RPMI7951 (cell line): ENCODE data around the gene LRCH4. TPM values are rescaled to one million over a fixed set of nuclear protein-coding genes. Genes with fewer than 3 reads are reported as not detected.

ENCODE experiments used
- DNase-seq: peaks from one replicate; pipeline ENCODE4 v3.0.0-alpha.2; 2012; ENCODE audit warnings: low read depth
- total RNA-seq: library from RNA; depleted of rRNA; stranded (reverse); fragments of >200 nt; shearing (Covaris generic); gene quantifications from 2 replicates; pipeline ENCODE4 v1.2.3, GENCODE V29; 2014

Gene LRCH4
- total RNA-seq, 1 experiment from 2014 or later = 10.8 TPM

DNA sequence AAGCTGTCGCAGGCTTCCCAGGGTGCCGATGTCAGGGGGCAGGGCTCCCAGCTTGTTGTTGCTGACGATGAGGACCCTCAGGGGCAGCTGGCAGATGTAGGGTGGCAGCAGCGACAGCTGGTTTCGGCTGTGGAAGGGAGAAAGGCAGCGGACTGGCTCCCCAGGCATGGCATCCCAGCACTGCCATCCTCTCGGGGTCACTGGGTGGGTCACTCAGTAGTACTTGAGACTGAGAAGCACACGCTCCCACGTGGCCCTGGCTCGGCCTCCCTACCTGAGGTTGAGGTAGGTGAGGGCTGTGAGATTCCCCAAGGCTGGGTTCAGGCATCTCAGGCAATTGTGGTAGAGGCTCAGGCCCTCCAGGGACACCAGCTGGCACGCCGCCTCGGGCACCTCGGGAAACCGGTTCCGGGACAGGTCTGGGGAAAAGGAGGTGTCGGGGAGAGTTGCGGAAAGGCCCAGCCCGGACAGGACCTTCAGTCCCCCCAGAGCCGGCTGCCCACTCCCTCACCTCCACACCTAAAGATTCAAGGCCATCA is 3.8 kb downstream of the LRCH4 start:
- DNase-seq = no peak

DNA sequence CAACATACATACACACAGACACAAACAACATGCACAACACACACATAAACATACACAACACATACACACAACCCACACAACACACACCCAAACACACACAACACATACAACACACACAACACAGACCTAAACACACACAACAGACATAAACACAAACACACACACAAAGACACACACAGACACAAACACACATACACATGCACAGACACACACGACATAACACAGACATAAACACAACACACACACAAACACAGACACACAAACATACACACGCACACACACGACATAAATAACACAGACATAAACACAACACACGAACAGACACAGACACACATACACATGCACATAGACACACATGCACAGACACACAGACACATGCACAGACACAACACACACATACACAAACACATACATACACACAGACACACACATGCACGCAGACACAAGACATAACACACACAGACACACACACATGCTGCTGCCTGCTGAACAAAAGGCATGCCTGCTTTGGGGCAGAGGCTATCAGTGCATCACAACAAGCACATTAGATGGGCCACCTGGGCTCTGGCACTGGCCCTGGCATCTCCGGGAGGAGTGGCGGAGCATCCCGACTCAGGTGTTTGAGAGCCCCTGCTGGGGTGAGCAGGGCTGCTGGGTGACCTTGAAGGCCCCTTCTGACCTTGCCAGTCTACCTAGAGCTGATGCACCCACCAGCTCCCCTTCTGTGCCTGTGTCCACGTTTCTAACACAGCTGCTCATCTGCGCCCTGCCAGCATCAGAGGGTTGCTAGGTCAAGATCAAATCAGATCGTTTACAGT is 5.3 kb downstream of the LRCH4 start:
- no peak for DNase-seq

DNA sequence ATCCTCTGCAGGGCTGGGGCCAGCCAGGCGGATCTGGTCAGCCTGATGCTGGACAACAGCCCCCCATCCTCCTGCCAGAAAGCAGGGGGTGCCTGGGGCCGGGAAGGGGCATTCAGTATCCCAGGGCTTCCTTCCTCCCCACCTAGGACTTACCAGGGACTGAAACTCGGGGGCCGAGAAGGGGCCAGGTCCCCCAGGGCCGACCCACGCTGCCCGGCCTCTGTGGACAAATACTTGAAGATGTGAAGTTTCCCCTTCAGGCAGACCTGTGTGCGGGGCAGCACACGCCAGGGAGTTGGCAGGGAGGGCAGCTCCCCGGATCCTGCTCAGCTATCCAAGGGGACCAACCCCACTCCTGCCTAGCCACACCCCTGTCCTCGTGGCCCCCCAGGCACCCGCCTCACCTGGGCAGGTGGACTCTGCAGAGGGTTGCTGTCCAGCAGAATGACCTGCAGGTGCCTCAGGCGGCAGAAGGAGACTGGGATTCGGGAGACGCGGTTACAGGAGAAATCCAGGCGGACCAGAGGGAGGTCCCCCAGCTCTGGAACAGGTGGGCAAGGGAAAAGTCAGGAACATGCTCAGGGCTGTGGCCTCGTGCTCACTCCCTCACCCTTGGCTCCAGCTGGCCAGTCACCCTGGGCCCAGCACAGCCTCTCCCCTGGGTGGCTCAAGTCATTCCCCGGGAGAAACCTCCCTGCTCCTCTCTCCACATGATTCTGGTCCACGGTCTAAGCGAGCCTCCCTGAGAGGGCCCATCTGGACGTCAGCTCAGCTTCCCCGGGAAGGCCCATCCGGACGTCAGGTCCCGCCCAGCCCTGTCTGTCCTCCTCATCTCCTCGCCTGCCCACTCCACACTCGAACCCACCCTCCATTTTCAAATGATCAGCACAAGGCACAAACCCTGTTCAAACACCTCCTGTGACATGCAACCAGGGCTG is 7.4 kb downstream of the LRCH4 start:
- no peak for DNase-seq

DNA sequence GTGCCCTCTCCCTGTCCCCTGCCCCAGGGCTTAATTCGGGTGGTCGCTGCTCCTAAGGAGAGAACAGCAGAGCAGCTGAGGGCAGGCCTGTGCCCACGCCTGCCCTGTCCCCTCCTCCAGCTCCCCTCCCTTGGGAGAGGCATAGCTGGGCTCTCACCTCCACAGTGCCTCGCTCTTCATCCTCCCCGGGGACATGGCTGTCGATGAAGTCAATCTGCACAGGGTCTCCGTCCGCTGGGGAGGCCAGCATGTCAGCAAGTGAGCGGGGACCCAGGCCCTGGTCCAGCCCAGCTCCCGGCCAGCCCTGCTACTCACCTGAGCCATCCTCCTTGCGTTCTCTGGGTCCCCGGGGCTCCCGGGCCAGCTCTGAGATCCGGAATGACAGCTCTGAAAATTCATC is 8.4 kb downstream of the LRCH4 start:
- DNase-seq = no peak

DNA sequence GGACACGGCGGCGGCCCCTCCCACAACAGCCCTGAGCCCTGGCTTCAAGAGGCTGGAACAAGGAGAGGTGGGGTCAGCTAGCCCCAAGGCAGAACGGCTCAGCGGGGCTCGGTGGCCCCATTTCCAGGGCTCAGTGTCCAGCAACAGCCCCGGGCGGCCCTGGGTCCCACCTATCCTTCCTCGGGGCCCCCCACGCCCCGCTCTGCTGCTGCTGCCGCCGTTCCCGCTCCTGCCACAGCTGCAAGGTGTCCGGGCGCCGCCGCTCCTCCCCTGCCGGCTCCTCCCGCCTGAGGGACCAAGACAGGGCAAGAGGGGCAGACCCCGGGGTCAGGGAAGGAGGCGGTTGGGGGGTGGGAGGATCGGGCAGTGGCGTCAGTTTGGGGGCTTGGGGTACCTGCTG is 8.8 kb downstream of the LRCH4 start:
- DNase-seq = no peak

DNA sequence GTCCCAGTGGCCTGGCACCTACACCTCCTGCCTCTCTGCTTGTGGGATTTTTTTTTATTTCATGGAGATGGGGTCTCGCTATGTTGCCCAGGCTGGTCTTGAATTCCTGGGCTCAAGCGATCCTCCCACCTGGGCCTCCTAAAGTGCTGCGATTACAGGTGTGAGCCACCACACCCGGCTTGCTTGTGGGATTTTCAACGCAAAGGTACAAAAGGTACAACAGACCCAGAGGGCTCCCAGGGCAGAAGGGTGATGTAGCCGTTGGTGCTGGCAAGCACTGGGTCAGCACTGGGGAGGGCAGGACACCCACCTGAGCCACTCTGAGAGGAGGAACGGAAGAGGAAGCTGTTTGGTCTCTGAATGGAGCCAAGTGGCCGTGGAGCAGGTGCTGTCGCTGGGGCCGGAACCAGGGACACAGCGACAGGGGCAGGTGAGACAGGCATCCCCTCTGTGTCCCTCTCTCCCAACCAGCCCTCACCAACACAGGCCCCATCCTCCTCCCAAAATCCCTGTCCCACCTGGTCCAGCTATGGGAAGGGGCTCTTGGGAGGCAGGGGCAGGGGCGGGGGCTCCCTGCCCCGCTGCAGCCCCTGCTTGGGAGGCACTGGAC is 9.4 kb downstream of the LRCH4 start:
- DNase-seq = no peak

DNA sequence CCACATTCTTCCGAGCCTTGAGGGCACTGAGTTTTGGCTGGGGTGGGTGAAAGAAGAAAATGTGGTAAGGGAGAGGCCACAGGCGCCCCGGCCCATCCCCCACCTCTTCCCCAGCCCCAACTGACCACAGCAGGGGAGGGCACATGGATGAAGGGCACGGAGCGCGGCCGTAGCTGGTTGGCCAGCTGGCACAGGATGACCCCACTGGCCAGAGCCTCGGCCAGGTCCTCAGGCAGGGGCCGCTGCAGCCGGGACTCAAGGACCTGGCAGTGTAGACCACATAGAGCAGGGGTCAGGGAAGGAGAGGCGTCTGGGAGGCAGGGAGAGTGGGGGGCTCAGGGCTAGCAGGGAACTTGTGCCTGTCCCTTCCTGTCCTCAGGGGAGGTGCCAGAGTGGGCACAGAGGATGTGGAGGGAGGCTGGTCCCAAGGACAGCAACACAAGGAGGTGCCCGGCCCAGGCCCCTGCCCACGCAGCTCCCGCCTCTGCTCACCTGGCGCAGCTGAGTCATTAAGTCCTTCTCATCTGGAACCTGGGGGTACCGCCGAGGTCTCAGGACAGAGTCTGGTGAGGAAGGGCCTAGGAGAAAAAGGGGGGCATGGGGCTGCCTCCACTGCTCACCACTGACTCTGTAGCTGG is 10.1 kb downstream of the LRCH4 start:
- DNase-seq = no peak

DNA sequence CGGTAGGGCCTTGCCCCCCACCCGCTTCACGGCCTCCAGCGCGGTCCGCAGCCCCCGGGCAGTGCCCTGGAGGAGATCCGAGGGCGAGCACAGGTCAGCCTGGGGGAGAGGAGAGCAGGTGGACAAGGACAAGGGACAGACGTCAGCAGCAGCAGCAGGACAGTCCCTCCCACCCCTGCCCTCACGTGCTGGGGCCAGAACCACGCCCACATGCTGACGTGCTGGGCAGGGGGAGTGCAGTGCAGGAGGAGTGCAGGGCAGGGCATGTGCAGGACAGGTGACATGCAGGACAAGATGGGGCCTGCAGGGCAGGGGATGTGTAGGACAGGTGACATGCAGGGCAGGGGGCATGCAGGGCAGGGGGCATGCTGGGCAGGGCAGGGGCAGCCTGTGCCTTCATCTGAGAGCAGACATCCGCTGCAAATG is 10.7 kb downstream of the LRCH4 start:
- no peak for DNase-seq

DNA sequence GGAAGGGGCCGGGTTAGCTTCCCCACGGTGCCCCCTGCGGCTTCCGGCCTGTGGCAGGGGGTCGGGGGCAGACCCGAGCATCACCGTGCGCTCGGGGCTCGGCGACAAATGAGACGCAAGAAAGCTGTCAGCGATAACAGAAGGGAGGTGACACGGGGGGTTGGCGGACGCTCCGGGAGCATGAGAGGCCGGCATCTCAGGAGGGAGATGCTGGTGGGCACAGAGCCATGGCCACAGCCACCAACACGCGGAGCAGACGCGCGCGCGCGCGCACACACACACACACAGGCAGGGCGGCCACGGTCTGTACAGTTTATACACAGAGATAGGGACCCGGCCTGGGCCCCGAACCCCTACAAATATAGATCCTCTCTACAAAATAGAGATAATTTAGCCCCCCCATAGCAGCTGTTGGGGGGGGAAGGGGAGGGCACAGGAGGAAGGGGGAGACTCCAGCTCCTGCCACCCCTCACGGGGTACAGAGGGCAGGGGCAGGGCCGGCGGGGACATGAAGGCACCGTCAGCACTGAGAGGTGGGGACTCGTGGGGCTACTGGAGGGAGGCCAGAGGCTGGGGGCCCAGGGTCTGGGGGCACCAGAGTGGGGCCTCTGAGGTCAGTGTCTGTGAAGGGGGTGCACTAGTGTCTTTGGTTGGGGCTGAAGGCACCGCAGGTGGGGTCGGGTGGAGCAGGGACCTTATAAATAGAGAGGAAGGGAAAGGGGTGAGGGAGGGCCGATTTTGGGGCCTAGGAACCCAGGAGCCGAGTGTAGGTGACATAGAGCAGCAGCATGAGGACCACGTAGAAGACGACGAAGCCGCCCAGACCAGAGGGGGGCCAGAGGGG is 11.3 kb downstream of the LRCH4 start:
- DNase-seq = no peak

DNA sequence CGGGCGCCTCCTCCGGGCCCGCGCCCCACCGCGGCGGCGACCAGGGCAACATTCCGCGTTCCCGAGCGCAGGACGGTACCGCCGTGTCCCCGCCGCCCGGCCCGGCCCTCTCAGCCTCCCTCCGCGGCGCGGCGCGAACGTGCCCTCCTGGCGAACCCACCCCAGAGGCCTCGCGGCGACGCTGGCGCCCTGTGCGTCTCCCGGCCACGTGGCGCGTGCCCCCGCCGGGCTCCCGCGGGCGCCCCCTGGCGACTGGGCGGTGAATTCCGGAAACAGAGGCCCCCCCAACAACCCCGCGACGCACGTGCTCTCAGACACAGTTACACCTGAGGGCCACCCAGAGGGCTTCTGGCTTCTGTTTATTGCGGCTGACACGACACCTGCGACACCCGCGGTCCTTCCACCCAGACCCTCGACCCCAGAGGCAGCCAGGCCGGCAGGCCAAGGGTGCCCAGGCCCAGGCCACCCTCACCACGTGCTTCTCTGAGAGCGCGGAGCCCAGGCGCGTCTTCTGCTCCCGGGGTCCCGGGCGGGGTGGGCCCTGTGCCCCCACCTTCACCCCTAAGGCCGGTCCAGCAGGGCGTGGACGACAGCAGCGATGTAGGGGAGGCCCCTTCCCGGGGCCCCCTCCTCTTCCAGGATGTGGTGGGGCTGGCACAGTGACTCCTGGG is 12.1 kb downstream of the LRCH4 start, which contains the start of gene SAP25:
TSS of gene SAP25 (minus strand) at position 210 of the 671 bp plus-strand sequence. CDS start at position 52, 158 bp downstream.
- DNase-seq = no peak

DNA sequence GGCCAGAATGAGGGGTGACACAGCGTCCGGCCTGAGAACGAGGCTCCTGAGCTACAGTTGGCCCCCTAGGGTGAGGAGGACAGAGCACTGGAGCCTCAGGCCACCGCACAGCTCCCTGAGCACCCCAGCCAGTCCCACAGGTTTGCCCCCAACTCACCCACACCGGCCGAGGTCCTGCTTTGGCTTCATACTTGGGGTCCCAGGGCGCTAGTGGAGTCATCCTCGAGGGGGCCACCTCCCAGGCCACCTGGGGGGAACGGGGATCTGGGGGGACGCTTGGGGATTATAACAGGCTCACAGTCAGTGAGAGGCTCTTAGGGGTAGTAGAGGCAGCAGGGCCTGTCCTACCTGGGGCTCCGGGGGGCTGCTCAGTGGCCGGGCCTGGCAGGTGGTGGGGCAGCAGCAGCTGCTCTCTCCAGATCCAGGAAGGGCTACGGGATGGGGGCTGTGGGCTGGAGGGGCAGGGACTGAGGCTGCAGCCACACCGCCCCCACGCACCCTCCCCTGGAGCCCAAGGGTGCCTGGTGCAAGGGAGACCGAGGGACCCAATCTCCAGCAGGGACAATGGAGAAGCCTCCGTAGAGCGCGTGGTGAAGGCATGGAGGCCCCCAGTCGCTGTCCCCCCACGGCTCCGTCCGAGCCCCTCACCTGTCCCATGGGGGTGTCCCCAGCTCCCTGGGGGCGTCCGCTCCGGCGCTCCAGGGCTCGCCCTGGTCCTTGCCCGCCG is 12.8 kb downstream of the LRCH4 start:
- DNase-seq = no peak

DNA sequence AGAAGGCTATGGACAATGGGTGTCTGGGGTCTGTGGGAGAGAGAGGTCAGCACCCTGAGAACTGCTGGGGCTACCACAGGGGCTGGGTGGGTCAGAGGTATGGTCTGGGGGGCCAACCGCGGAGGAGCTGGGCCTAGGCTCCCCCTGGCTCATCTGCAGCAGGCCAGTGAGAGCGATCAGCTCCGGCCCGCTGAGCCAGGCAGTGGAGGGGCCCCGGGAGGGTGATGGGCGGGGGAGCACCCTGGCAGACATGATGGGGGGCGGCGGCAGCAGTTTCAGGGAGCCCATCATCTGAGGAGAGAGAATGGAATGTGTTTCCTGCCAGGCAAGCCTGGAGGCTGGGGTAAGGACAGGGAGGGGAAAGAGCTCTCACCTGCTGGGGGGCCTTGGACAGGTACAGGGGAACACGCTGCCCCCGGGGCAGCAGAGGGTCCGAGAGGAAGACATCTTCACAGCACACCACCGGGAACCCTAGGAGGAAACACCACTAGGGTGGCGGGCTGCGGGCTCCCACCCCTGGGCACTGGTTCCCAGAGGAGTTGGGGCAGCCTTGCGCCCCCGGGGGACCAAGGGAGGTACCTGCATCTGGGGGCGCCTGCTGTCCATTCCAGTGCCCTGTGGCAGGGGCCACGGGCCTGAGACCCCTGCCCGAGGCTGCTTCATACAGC is 13.5 kb downstream of the LRCH4 start:
- DNase-seq = no peak

DNA sequence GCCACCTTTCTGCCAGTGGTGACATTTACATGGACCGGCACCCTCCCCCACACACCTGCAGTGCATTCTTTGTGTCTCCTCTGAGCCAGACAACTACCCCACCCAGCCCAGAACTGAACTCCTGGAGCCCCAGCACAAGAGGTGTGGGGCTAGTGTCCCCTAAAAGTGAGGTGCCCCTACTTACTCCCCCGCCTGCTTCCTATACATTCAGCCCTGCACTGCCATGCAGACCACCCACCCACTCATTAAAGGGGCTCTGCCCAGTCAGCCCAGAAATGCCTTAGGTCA is 14.2 kb downstream of the LRCH4 start:
- DNase-seq = no peak

DNA sequence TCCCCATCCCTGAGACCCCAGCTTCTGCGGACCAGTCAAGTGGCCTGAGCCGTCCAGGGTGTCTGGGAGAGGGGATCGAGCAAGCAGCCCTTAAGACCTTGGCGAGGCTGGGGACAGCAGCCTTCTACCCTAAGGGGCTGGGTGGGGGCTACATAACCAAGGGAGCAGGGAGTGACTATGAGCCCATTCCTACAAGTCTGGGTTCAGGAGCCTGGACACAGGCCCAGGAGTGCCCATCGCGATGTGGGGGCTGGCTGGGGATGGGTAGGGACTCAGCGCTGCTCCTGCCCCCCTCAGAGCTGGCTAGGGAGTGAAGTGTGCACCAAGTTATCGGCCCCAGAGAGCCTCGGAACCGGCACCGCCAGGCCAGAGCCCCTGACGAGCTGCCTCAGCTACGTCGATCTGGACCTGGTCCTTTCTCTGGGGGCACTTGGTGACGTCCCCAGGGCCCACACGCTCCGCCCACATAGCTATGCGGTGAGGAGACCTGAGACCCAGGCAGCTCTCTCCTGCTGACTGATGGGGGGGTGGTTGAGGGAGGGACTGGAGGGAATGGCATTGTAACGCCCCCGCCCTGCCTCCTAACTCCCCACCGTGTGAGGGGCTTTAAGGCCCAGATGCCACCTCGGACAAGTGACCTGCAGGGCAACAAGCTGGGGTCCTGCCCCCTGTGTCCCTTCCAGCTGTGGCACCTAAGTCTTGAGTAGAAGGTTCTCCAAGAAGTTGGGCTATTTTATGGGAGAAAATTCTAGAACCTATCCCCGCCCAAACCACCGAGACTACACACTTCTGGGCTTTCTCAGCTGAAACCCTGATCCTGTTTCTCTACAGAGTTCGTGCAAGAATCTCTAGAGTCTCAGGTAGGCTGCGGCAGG is 14.7 kb downstream of the LRCH4 start:
- no peak for DNase-seq

DNA sequence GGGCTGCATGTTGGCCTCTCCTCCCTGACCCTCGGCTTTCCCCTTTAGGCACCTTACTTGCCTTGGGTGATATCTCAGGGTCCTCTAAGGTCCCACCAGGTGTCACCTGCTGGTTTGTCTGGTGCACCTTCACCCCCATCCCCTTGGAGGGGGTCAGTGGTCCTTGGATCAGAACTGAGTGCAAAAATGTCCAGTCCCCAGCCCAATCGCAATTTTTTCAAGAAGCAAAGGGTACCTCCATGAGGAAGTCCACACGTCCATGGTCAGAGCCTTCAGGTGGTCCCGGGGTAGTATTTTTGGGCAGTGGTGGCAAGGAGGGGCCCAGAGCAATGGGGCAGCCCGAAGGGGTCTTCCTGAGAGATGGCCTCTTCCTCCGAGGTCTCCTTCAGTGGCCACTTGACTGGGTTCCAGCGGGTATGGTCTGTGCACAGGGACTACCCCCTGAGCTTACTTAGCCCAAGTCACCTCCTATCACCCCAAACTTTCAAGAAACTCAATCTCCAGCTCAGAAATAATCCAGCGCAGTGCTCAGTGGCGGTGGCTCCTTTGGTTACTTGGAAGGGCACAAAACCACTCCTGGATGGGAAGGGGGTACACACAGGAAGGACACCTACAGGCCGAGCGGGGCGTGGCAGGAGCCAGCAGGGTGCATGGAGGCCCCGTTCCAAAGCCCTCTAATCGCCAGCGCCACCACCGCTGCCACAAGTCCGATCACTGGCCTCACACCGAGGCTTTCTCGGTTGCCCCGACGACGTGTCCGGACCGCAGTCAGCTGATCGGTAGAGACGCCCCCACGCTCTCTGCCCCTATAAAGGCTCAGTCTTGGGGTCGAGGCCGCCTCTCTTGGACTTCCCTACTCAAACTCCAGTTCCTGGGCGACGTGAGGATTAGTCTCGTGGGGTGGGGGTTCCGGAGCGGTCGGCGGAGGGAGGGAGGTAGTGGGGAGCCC is 16.8 kb downstream of the LRCH4 start:
- peak; percentile 50 for DNase-seq

DNA sequence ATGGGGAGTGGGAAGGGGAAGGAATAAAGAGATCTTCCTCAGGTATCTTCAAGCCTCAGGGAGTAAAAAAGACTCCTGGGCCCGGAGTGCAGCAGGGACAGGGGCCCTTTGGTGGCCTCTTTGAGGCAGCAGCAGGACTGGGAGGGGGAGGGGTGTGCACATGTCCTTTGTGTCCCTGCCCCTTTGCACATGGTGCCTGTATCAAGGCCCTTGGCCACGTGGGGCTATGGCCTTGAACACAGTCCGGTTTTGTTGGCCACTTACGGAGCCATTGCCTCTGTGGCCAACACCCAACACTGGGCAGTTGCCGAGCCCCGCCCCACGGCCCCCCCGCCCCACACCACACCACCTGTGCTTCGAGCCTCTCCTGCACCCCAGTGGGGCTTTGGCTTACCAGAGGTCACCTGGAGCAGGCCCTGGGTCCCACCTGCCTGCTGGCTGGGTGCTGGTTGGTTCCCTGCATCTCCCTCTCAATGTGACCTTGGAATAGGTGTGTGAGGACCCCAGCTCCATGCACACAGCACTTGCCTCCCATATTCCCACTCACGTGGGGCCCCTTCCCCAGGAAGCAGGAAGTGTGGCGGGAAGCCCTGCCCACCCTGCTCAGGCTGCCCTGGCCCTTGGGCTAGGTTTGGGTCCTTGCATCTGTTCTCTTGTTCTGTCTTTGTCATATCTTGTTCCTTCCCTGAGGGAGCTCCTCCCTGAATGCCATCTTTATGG is 17.6 kb downstream of the LRCH4 start:
- no peak for DNase-seq
